GOT3 (cell line): Measurements from ENCODE around the gene CPOX.
"Not testable (repeated sequence)": the region's sequence is repeated elsewhere in the genome, so short reads cannot be mapped to it uniquely, and the experiment has no call there.

Experiments used
- DNase-seq: peaks from one replicate; lab custom pipeline; 2025; ENCODE audit warnings: mixed read lengths; lab: John Stamatoyannopoulos, UW

The CPOX gene

GRCh38 chr3:98593046-98593936 lies at the start of gene CPOX:
TSS of gene CPOX (minus strand) at chr3:98593611. CDS start at chr3:98593504, 107 bp downstream.
- peak; percentile 56 for DNase-seq

DNA sequence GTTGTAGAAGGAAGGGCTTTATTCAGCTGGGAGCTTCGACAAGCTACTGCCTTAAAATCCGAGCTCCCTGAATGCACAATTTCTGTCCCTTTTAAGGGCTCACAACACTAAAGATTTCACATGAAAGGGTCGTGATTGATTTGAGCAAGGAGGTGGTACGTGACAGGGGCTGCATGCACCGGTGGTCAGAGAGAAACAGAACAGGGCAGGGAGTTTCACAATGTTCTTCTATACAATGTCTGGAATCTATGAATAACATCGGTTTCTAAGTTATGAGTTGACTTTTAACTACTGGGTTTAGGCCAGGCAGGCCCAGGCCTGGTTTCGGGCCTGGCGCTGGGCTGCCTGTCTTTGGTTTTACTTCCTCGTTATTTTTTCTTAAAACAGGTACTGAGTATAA lies 49.4 kb upstream of the CPOX start:
- not testable (repeated sequence) for DNase-seq

DNA sequence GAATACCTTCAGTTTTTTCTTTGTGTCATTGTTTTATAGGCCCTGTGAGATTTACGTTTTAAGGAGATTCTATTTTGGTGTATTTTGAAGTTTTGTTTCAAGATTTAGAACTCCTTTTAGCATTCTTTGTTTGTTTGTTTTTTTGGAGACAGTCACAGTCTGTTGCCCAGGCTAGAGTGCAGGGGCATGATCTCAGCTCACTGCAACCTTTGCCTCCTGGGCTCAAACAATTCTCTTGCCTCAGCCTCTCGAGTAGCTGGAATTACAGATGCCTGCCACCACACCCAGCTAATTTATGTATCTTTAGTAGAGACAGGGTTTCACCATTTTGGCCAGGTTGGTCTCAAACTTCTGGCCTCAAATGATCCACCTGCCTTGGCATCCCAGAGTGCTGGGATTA lies 48.3 kb upstream of the CPOX start:
- DNase-seq, result not testable (repeated sequence)

- not testable (repeated sequence) for DNase-seq
Measured at GRCh38 chr3:98638515-98638914, 45.1 kb upstream of the CPOX start.

- DNase-seq, result no peak
Measured at GRCh38 chr3:98630416-98630815, 37.0 kb upstream of the CPOX start.

- no peak for DNase-seq
Measured at GRCh38 chr3:98628317-98628716, 34.9 kb upstream of the CPOX start.

GRCh38 chr3:98626151-98626550 lies 32.7 kb upstream of the CPOX start:
- no peak for DNase-seq

DNA sequence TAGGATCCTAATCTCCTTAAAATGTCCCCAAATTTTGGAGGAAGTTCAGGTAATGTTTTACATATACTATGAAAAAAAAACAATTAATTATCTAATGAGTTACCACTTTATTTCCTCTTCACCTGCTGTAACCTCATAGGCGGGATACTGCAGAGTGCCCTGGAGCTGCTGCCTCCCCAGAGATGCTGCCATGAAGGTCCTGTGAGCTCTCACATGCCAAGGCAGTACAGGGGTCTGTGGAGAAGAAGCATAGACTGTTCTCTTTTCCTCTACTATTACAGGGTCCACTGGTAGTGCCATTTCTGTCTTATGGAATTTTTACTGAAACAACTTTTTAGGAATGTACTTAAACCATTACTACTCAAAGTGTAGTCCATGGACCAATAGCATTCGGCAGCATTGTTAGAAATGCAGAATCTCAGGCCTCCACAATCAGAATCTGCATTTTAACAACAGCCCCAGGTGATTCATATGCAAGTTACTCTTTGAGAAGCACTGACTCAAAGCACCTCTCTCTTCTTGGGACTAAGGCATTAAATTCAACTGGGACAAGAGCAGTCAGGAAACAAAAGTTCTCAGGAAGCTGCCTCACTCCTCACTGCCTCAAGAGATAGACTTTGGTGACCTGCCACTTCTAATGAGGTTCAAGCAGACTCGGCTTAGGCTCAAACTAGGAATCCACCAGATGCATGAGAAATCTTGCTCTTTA lies 30.3 kb upstream of the CPOX start:
- DNase-seq, result no peak

DNA sequence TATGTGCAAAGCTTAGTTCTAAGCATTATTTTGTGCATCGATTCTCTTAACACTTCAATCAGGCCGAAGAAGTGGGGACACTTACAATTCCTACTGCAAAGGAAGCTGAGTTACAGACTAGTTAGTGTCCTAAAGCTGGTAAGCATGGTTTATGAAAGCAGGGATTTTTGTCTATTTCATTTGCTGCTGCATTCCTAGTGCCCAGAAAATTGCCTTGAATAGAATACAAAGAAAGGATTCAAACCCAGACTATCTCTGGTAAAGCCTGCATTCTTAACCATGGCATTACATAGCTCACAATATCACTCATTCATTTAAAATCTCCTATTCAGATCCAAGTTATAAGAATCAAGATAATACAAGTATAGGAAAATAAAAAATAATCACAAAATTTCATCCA lies 24.4 kb upstream of the CPOX start:
- DNase-seq, result no peak

DNA sequence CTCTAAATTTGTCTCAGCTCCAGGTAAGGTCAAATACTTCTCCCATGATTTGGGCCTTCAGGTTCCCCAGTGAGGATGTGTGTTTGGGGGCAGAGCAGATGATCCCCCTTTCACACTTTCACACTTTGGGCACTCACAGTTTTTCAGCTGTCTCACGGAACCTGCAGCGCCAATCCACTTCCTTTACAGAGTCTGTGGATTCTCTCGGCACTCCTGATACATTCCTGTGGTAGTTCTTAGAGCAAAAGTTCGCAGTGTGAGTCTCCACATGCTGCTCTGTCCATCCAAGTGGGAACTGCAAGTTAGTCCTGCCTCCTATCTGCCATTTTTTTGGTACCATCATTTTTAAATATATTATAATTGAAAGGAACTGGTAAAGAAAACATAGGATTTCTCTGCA lies 20.2 kb upstream of the CPOX start:
- no peak for DNase-seq

DNA sequence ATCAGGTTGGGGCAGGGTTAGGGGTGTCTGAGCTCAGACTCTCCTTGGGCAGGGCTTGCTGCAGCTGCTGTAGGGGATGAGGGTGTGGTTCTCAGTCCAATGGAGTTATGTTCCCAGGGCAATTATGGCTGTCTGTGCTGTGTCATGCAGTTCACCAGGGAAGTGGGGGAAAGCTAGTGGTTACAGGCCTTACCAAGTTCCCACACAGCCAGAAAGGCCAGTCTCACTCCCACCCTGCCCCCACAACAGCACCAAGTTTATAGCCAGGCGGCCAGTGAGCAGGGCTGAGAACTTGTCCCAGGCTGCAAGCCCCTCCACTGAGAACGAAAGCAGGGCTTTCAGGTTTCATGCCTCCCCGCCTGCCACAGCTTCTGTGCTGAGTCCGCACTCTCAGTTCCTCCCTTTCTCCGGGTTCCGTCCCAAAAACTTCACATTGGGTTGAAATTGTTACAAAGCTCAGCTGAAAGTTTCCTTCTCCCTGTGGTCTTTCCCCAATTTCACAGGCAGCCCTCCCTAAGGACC lies 19.6 kb upstream of the CPOX start:
- no peak for DNase-seq

DNA sequence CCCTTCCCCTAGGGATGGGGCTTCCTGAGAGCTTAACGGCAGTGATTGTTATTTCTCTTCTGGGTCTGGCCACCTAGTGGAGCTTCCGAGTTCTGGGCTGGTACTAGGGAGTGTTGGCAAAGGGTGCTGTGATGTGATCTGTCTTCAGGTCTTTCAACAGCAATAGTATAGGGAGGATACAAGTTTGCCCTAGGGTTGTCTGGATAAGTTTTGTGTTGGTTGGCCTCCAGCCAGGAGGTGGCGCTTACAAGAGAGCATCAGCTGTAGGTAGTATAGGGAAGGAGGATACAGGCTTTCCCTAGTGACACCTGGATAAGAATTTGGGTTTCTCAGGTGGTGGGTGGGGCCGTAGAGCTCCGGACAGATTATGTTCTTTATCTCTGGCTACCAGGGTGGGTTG lies 19.2 kb upstream of the CPOX start:
- DNase-seq, result no peak

- DNase-seq, result no peak
Measured at GRCh38 chr3:98608029-98608428, 14.6 kb upstream of the CPOX start.

DNA sequence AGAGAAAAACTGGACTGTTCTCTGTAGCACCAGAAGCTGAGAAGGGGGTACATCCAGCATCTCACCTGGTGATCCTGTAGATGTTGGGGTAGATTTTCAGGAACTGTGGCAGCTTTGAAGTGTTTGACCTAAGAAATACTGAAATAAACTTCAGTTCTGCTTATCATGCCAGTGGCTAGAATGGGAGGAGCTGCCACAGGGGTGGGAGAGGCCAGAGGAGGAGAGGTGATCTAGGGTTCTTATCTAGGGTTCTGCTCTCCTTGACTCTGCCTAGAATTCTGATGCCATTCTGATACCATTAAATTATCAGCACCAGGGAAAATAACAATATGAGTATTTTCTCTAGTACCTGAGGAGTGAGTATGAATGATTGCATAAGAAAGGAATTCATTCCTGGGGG lies 10.2 kb upstream of the CPOX start:
- no peak for DNase-seq

DNA sequence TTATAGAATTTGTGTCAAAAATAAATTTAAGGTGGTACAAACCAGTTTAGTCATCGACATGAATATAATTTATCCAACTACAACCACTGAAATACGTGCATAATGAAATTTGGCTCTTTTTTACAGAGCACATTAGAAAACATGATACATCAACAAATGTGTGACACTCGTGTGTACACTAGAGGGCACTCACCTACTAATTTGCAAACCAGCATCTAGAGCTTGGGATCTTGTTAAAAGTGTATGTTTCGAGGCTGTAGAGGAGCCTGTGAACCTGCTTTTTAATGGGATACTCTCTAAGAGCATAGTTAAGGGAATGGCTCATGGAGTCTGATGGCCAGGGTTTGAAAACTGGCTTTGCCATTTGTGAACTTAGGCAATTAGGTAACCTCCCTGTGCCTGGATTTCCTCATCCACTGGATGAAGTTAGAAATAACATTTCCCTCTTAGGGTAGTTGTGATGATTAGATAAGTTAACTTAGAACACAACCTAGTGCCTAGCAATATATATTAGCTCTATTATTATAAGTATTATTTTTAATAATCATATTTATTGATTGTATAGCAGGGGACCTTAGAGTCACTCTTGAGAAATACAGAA lies 8.8 kb upstream of the CPOX start:
- no peak for DNase-seq

- DNase-seq, result no peak
Measured at GRCh38 chr3:98601180-98601579, 7.8 kb upstream of the CPOX start.

DNA sequence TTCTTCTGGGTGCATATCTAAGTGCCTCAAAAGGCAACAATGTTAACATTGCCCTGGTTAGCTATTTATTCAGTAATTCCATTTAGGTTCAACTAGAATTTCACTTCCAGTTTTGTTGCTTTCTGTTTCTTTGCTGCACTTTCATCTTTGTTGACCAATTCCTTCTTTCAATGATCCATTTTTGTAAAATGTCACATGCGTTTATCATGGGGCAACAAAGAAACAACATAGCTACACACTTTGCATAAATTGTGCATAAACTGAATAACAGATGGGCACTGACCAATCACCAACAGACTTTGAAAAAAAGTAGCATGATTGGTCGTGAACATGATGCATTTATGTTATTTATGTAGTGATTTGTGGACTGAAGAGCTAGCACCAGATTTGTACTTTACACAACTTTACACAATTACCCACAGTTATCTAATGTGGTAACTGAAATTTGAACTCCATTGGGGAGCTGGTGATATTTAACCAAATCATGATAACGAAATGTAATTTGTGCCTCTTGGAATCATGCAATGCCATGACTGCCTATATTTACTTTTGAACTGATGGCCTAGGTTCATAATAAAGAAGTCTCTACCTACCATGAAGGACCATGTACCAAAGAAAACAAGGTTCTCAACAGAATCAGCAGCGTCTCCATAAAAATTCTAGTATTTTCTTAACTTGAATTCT lies 7.1 kb upstream of the CPOX start:
- no peak for DNase-seq

- DNase-seq, result no peak
Measured at GRCh38 chr3:98599647-98600411, 6.4 kb upstream of the CPOX start.

GRCh38 chr3:98598492-98598891 lies 5.1 kb upstream of the CPOX start:
- no peak for DNase-seq

DNA sequence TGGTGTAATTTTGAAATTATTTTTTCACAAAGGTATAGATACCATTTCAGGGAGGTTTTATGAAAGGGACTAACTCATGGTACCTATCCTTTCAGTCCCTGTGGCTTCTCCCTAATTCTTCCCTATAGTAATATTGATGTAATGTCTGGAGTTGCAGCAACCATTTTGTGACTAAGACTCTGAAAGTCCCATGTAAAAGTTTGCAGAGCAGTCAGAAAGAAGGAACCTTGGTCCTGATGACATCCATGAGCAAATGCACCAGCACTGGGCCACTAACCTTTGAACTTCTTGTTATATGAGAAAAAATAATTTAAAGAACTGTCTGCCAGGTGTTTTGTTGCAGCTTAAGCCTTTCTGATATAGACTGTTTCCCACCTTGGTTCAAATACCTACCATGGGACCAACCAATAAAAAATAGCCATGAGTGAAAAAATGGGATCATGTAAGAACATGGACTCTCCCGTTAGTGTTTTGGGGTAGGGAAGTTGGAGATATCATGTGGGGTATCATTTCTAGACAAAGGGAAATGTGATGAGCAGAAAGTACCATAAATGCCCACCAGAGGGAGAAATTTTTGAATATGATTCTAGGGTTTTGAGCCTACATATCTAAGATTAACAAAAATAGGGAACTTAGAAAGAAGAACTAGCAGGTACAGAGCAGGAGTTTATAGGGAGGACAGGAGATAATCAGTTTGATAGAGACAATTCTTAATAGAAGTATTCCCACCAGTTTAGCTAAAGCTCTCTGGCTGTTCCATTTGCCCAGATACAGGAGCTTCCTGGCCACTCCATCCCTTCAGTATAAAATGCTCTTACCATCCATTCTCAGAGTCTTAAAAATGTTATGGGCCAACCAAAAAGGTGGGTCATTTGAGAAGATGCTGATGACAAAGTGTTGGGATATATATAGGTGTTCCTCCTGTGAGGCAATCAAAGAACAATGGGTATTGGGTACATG lies 3.4 kb upstream of the CPOX start:
- DNase-seq, result no peak
